Measurements from ENCODE around the gene NPRL2. TPM values are rescaled to one million over a fixed set of nuclear protein-coding genes. Genes with fewer than 3 reads are reported as not detected.

Gene NPRL2
- total and polyA plus RNA-seq, 2 of the 13 experiments (the other 11 are each of a cell fraction or from before 2014, with no cell fraction given) = 30.6 to 51.4 TPM

DNA sequence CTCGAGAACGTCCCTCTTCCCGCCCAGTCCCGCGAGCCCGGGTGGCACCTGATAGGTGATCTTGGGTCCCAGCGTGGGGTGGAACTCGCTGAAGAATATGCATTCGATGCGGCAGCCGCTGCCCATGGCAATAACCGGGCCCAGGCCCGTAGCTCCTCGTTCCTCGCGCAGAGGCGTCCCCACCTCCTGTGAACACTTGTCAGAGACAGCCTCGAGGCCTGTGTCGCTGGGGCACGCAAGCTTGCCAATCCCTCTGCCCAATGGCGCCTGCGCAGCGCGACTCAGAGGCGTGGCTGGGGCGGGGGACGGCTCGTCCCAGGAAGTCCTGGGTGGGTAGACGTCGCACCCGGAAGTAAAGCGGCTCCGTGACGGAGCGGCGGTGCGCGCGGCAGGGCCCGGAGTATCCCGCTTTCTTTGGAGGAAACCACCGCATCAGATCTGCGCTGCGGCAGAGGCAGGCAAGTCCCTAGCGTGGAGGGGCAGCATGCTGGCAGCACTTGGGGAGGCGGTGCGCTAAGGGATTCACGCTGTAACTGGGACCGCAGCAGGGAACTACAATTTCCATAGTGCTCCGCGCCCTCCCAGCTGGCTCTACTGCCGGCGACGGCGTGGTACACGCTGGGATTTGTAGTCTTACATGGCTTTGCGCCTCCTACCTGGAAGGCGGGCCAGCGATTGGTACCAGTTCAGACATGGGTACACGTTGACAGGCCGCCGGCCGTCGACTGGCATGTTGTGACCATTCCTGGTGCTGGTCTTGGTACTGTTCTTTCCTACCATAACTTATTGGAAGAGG lies at the start of gene NPRL2, which contains the start of gene CYB561D2 (continued):
- TF ChIP-seq, protein P1, sequence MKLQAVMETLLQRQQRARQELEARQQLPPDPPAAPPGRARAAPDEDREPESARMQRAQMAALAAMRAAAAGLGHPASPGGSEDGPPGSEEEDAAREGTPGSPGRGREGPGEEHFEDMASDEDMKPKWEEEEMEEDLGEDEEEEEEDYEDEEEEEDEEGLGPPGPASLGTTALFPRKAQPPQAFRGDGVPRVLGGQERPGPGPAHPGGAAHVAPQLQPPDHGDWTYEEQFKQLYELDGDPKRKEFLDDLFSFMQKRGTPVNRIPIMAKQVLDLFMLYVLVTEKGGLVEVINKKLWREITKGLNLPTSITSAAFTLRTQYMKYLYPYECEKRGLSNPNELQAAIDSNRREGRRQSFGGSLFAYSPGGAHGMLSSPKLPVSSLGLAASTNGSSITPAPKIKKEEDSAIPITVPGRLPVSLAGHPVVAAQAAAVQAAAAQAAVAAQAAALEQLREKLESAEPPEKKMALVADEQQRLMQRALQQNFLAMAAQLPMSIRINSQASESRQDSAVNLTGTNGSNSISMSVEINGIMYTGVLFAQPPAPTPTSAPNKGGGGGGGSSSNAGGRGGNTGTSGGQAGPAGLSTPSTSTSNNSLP (IDR thresholded peaks at IDR 0.05; ENCODE audit: low read depth, low read length) = no peak
- TF ChIP-seq DMAP1 (CRISPR knock-in tag; IDR thresholded peaks at IDR 0.05) = peak; percentile 87
- TF ChIP-seq, protein P2, sequence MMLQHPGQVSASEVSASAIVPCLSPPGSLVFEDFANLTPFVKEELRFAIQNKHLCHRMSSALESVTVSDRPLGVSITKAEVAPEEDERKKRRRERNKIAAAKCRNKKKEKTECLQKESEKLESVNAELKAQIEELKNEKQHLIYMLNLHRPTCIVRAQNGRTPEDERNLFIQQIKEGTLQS (CRISPR knock-in tag; IDR thresholded peaks at IDR 0.05) = peak; percentile 60; the same call in 1 of the 2 replicates
- TF ChIP-seq SKIL (CRISPR knock-in tag; IDR thresholded peaks at IDR 0.05; ENCODE audit: borderline replicate concordance) = no peak
- peak; percentile 48 for TF ChIP-seq MLX (CRISPR knock-in tag; IDR thresholded peaks at IDR 0.05)
- no peak; the same call in none of the 2 replicates for TF ChIP-seq MEF2D (CRISPR knock-in tag; IDR thresholded peaks at IDR 0.05)
- no peak for TF ChIP-seq ZNF383 (CRISPR knock-in tag; IDR thresholded peaks at IDR 0.05; ENCODE audit: borderline replicate concordance)
- TF ChIP-seq NCOA2 (CRISPR knock-in tag; IDR thresholded peaks at IDR 0.05) = peak; percentile 63
- TF ChIP-seq ZKSCAN8 (CRISPR knock-in tag; IDR thresholded peaks at IDR 0.05; ENCODE audit: borderline replicate concordance) = peak; percentile 34; the same call in 1 of the 2 replicates
- no peak; the same call in 1 of the 2 replicates for TF ChIP-seq NR2F2 (IDR thresholded peaks at IDR 0.05; ENCODE audit: borderline replicate concordance, low read depth)
- TF ChIP-seq ZNF781 (CRISPR knock-in tag; IDR thresholded peaks at IDR 0.05; ENCODE audit: borderline replicate concordance, not compliant biosample characterization) = peak; percentile 99
- no peak for TF ChIP-seq ZNF180 (CRISPR knock-in tag; IDR thresholded peaks at IDR 0.05; ENCODE audit: borderline replicate concordance, low read depth)
- TF ChIP-seq MLLT10 (CRISPR knock-in tag; IDR thresholded peaks at IDR 0.05) = no peak
- TF ChIP-seq, protein P3, sequence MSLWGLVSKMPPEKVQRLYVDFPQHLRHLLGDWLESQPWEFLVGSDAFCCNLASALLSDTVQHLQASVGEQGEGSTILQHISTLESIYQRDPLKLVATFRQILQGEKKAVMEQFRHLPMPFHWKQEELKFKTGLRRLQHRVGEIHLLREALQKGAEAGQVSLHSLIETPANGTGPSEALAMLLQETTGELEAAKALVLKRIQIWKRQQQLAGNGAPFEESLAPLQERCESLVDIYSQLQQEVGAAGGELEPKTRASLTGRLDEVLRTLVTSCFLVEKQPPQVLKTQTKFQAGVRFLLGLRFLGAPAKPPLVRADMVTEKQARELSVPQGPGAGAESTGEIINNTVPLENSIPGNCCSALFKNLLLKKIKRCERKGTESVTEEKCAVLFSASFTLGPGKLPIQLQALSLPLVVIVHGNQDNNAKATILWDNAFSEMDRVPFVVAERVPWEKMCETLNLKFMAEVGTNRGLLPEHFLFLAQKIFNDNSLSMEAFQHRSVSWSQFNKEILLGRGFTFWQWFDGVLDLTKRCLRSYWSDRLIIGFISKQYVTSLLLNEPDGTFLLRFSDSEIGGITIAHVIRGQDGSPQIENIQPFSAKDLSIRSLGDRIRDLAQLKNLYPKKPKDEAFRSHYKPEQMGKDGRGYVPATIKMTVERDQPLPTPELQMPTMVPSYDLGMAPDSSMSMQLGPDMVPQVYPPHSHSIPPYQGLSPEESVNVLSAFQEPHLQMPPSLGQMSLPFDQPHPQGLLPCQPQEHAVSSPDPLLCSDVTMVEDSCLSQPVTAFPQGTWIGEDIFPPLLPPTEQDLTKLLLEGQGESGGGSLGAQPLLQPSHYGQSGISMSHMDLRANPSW (CRISPR knock-in tag; IDR thresholded peaks at IDR 0.05; ENCODE audit: borderline replicate concordance) = peak; percentile 86; the same call in 1 of the 2 replicates
- peak; percentile 98; the same call in 1 of the 2 replicates for TF ChIP-seq CHCHD3 (CRISPR knock-in tag; IDR thresholded peaks at IDR 0.05)
- peak; percentile 84 for TF ChIP-seq TAF1 (CRISPR knock-in tag; IDR thresholded peaks at IDR 0.05)
- TF ChIP-seq RBFOX2 (IDR thresholded peaks at IDR 0.05; ENCODE audit: low read depth, low read length) = peak; percentile 91
- peak; percentile 86 for TF ChIP-seq ZNF224 (CRISPR knock-in tag; IDR thresholded peaks at IDR 0.05)
- peak; percentile 48; the same call in 1 of the 2 replicates for TF ChIP-seq MIER3 (CRISPR knock-in tag; IDR thresholded peaks at IDR 0.05; ENCODE audit: borderline replicate concordance)
- TF ChIP-seq TSC22D2 (CRISPR knock-in tag; IDR thresholded peaks at IDR 0.05; ENCODE audit: borderline replicate concordance) = peak; percentile 91; the same call in 1 of the 2 replicates
- no peak; the same call in 1 of the 2 replicates for TF ChIP-seq ZMYM2 (CRISPR knock-in tag; IDR thresholded peaks at IDR 0.05)

Data from HepG2 (cell line).